ENCODE data around the gene IMPA2. TPM values are rescaled to one million over a fixed set of nuclear protein-coding genes. Genes with fewer than 3 reads are reported as not detected.

The IMPA2 gene
- total RNA-seq, 4 donors from 2014 or later, result 112 to 385 (median 215) TPM

GRCh38 chr18:12014086-12014485, 32.8 kb downstream of the IMPA2 start:
- WGBS, 2 donors (ENCODE audit: low coverage in 1 of 2), result 87 to 100% methylated on average over 4 to 10 of the region's 17 CpGs
- no peak for ATAC-seq
- Histone ChIP-seq H3K9me3 (no peaks in the 10 kb centered on the region), H3K4me3 (no peak overlapping the region), H3K36me3 (peaks cover 0 to 89% of the 10 kb centered on the region in 2 donors), H3K27ac (peak overlapping the region in 3 of 4 donors; percentile 75 to 86 (median 78)), H3K4me1 (peaks cover 3 to 52% (median 24%) of the 10 kb centered on the region in 3 donors), H3K27me3 (no peaks in the 10 kb centered on the region)
- TF ChIP-seq CTCF (IDR thresholded peaks at IDR 0.05), result no peak
- TF ChIP-seq POLR2AphosphoS5 (IDR thresholded peaks at IDR 0.05), result no peak
- TF ChIP-seq POLR2A (IDR thresholded peaks at IDR 0.05), result no peak
- no peak for TF ChIP-seq EP300 (IDR thresholded peaks at IDR 0.05)

GRCh38 chr18:12014521-12015415, 33.5 kb downstream of the IMPA2 start:
- no peak for ATAC-seq
- Histone ChIP-seq H3K27ac (peak overlapping the region in 3 of 4 donors; percentile 75 to 86 (median 78)), H3K4me3 (no peak overlapping the region), H3K27me3 (no peaks in the 10 kb centered on the region), H3K9me3 (no peaks in the 10 kb centered on the region), H3K4me1 (peaks cover 3 to 52% (median 24%) of the 10 kb centered on the region in 3 donors), H3K36me3 (peaks cover 0 to 82% of the 10 kb centered on the region in 2 donors)
- TF ChIP-seq POLR2A (IDR thresholded peaks at IDR 0.05), result no peak
- no peak for TF ChIP-seq POLR2AphosphoS5 (IDR thresholded peaks at IDR 0.05)
- no peak for TF ChIP-seq EP300 (IDR thresholded peaks at IDR 0.05)
- no peak for TF ChIP-seq CTCF (IDR thresholded peaks at IDR 0.05)
- 48 to 59% methylated on average over 4 of the region's 14 CpGs for WGBS, 2 donors (ENCODE audit: low coverage in 1 of 2)

- Histone ChIP-seq H3K27me3 (no peaks in the 10 kb centered on the region), H3K4me1 (peaks cover 3 to 52% (median 24%) of the 10 kb centered on the region in 3 donors), H3K36me3 (peaks cover 0 to 75% of the 10 kb centered on the region in 2 donors), H3K9me3 (no peaks in the 10 kb centered on the region), H3K27ac (peak overlapping the region in 3 of 4 donors; percentile 75 to 86 (median 78)), H3K4me3 (no peak overlapping the region)
- WGBS, 2 donors (ENCODE audit: low coverage in 1 of 2), result 39 to 60% methylated on average over 3 to 7 of the region's 13 CpGs
- TF ChIP-seq POLR2AphosphoS5 (IDR thresholded peaks at IDR 0.05), result peak; percentile 88
- TF ChIP-seq CTCF (IDR thresholded peaks at IDR 0.05), result no peak
- TF ChIP-seq POLR2A (IDR thresholded peaks at IDR 0.05), result no peak
- no peak for TF ChIP-seq EP300 (IDR thresholded peaks at IDR 0.05)
- peak; percentile 93 for ATAC-seq
These were observed 34.2 kb downstream of the IMPA2 start for GRCh38 chr18:12015416-12016062.

DNA sequence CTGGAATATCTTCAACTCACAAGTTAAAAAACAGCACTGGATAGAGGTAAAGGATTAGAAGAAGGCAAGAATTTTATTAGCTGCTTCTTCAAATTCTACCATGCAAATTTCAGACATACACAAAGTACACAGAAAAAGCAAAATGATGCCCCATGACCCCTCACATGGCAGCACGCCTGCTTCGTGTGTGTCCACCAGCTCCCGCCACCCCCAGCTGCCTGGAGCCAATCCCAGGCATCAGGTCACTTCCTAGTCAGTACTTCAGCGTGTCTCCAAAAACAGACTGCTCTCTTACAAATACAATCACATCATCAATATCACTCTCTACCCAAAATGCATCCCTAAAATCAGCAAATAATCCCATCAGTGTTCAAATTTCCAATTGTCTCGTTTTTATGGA, 35.8 kb downstream of the IMPA2 start:
- no peak for TF ChIP-seq EP300 (IDR thresholded peaks at IDR 0.05)
- no peak for TF ChIP-seq POLR2A (IDR thresholded peaks at IDR 0.05)
- no peak for TF ChIP-seq POLR2AphosphoS5 (IDR thresholded peaks at IDR 0.05)
- no peak for TF ChIP-seq CTCF (IDR thresholded peaks at IDR 0.05)
- WGBS, 2 donors (ENCODE audit: low coverage in 1 of 2), result 58 to 69% methylated on average over 3 to 5 of the region's 5 CpGs
- H3K4me1 ChIP-seq, result peaks cover 3 to 47% (median 24%) of the 10 kb centered on the region in 3 donors

More for the DNA sequence above, 35.8 kb downstream of the IMPA2 start:
- Histone ChIP-seq H3K9me3 (no peaks in the 10 kb centered on the region), H3K36me3 (peaks cover 0 to 68% of the 10 kb centered on the region in 2 donors), H3K4me3 (no peak overlapping the region), H3K27ac (peak overlapping the region in 2 of 4 donors; percentile 78 to 86), H3K27me3 (no peaks in the 10 kb centered on the region)
- no peak for ATAC-seq

Measured in gastroesophageal sphincter (tissue), 4 donors.